Sigmoid colon (tissue), 3 donors: ENCODE results near the gene SYT17.

Experiments
- POLR2A ChIP-seq, 2 donors: fragments of 450-650 bp; IDR thresholded peaks; one replicate each; pipeline ENCODE4 v1.6.1; 2016; ENCODE audit warnings: antibody characterized with exemption in 2 of 2, mild to moderate bottlenecking in 2 of 2, moderate library complexity in 2 of 2
- TF ChIP-seq, protein P1 (sequence below), 4 experiments: fragments of 450-650 bp in 3 of 4; fragments of 200-600 bp in 1 of 4; IDR thresholded peaks; one replicate each; pipeline ENCODE4 v1.5.1; 2016 to 2019; ENCODE audit warnings: antibody characterized with exemption in 4 of 4, mild to moderate bottlenecking in 3 of 4, moderate library complexity in 2 of 4

DNA sequence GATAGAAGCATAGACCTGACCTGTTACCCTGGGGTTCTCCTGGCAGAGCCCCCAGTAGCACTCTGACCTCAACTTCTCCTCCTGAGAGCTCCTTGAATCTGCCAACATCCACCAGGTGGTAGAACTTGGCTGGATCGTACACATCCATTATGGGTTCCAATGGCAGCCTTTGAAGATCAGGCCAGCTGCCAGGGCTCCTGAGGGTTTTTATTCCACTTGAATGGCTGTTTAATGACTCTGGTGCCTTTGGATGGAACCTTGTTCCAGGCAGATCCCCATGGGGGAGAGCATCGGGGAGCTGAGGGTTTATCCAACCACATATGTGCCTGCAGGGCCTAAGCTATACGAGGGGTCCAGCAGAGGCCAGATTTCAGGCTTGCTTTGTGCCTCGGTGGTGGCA lies 70.4 kb downstream of the SYT17 start:
- no peak for TF ChIP-seq POLR2A (IDR thresholded peaks at IDR 0.05)
- TF ChIP-seq, protein P1, sequence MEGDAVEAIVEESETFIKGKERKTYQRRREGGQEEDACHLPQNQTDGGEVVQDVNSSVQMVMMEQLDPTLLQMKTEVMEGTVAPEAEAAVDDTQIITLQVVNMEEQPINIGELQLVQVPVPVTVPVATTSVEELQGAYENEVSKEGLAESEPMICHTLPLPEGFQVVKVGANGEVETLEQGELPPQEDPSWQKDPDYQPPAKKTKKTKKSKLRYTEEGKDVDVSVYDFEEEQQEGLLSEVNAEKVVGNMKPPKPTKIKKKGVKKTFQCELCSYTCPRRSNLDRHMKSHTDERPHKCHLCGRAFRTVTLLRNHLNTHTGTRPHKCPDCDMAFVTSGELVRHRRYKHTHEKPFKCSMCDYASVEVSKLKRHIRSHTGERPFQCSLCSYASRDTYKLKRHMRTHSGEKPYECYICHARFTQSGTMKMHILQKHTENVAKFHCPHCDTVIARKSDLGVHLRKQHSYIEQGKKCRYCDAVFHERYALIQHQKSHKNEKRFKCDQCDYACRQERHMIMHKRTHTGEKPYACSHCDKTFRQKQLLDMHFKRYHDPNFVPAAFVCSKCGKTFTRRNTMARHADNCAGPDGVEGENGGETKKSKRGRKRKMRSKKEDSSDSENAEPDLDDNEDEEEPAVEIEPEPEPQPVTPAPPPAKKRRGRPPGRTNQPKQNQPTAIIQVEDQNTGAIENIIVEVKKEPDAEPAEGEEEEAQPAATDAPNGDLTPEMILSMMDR (IDR thresholded peaks at IDR 0.05): no peak
